RPMI7951 (cell line): ENCODE measurements around the gene SOS2. TPM values are rescaled to one million over a fixed set of nuclear protein-coding genes. Genes with fewer than 3 reads are reported as not detected.
"Not testable (repeated sequence)": the region's sequence is repeated elsewhere in the genome, so short reads cannot be mapped to it uniquely, and the experiment has no call there.

Experiments used
- DNase-seq: peaks from one replicate; pipeline ENCODE4 v3.0.0-alpha.2; 2012; ENCODE audit warnings: low read depth
- total RNA-seq: library from RNA; depleted of rRNA; stranded (reverse); fragments of >200 nt; shearing (Covaris generic); gene quantifications from 2 replicates; pipeline ENCODE4 v1.2.3, GENCODE V29; 2014

Gene SOS2
- total RNA-seq, 1 experiment from 2014 or later, result 21.6 TPM

DNA sequence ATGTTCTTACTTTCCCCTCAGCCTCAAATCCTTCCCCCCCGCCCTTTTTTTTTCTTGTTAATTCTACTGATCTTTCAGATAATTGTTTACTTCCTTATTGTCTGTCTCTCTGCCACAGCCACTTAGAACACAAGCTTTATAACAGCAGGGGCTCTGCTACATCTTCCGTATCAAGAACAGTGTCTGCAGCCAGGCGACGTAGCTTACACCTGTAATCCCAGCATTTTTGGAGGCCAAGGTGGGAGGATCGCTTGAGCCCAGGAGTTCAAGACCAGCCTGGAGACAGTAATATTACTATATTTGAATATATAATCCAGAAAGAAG, 5.4 kb downstream of the SOS2 start:
- no peak for DNase-seq

DNA sequence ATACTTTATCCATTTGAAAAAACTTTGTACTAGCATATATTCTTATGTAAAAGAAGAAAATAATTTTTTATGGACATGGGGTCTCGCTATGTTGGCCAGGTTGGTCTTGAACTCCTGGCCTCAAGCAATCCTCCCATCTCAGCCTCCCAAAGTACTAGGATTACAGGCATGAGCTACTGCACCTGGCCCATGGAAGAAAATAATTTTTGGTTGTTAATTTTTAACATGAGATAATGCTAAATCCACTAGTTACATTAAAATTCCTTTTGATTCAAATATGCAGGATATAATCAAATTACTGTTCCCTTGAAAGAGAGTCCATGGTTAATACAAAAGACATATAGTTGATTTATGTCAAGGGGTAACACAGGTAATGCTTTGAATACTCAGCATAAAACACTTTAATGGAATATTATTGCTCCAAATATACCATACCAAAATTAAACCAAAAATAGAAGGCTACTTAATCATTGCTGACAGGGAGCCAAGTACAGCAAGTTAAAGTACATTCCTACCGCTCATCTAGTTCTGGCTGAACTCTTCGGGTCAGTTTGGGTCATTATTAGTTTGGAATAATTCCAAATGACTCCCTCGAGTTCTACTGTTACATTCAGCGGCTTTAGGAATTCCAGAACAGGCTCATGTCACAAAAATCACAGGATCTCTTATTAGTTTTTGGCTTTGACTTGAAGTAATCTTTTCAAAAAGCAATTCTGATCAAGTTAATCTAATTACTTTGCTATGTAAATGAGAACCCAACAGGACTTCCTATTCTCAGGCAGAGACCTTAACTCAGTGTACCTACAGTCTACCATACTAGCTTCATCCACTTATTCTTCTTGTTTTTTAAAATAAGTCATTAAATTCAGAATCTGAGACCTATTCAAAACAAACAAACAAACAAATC, 6.1 kb downstream of the SOS2 start:
- DNase-seq, result peak; percentile 74

DNA sequence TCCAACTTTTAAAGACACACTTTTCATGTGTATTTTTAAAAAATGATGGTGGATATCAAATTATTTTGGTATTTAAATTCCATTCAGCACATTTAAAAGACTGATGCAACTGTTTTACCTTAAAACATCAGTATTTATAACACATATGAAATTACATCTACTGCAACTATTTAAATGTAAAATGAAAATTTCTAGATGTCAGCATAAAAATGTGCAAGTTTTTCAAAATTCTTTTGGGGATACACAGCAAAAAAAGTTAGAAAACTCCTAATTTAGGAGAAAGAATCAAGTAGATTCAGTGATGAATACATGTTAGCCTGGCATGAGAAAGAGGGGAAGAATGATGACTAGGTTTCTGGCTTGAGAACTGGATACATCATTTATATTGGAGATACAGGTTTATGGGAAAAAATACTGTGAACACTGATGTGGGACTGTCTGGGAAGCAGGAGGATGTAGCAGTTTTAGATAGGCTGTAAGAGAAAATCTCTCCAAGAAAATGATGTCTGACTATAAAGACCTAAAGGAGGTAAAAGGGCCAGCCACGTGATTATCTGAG, 9.2 kb downstream of the SOS2 start:
- DNase-seq, result no peak

DNA sequence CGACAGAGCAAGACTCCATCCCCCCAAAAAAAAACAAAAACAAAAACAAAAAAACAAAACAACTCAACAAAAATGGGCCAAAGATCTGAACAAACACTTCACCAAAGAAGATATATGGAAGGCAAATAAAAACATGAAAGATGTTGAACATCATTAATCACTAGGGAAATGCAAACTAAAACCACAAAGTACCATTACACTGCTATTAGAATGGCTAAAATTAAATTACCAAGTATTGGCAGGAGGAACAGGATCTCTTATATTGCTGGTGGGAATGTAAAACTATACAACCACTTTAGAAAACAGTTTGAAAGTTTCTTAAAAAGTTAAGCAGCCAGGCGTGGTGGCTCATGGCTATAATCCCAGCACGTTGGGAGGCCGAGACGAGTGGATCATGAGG, 12.9 kb downstream of the SOS2 start:
- DNase-seq, result no peak

DNA sequence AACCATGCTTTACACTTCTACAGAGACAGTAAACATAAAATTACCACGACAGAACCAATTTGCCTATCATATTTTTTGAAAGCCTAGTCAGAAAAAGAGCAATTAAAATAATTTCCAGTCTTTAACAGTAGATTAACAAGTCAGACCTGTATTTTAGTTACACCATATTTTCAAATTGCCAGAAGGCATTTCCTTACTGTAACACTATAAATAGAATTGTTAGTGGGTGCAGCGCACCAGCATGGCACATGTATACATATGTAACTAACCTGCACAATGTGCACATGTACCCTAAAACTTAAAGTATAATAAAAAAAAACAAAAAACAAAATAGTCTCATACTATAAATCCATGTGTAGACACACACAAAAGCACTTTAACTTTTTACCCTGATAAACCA, 16.0 kb downstream of the SOS2 start:
- DNase-seq, result no peak

DNA sequence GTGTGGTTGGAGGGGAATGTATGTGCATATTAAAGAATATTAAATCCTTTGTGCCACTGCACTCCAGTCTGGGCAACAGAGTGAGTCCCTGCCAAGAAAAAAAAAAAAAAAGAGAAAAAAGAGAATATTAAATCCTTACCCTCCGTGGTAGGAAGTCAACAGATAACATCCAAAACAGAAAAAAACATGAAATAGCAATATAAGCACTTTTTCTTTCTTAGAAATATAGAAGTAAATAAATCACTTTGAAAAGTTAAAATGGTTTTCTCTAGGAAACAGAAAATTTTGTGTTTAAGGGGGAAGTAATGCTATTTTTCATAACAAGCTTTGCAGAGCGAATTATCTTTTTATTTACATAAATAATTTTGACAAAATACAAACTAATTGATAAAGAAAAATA, 17.6 kb downstream of the SOS2 start:
- no peak for DNase-seq

DNA sequence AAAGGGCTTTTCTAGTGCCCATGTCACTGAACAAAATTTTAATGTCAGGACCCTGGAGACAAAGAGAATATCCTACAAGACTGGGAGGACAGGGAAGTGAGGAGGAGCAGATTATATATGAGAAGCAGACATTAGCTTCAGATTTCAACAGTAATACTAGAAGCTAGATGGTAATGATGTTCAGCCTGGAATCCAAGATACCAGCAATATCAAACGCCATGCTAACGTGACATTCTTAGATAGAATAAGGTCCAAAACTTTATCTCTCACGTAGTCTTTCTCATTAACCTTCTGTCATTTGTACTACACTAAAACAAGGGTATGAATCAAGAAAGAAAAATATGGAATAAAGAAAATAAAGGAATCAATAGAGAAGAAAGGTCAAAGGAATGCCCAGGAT, 18.7 kb downstream of the SOS2 start:
- DNase-seq, result no peak

DNA sequence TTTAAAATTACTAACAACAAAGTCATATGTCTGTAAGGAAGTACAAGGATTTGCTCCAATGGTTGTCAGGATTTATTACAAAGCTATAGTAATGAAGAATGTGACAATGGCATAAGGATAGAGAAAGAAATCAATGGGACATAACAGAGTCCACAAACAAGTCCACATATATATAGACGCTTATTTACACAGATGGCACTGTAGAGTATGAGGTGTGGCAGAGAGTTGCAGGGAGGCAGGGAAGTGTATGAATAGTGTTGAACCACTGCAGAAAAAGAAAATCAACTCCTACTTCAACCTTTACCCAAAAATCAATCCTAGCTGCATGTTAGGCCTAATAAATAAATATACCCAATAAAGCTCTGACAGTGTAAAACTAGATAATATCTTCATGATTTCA, 21.3 kb downstream of the SOS2 start:
- DNase-seq, result no peak

DNA sequence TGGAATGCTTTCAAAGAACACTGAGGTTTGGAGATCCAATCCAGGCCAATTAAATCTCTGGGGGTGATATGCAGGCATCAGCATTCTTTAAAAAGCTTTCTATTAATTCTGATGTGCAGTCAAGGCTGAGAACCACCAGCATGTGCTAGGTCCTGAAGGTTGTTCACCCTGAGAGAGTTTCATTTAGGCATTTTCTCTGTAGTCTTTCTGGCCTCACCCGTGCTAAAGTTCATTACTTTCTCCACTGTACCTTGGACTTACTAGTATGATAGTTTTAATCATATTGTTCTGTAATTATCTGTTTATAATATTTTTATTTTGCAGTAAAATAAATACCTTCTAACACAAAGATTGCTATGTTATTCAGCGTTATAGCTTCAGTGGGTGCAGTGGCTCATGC, 32.9 kb downstream of the SOS2 start:
- no peak for DNase-seq

DNA sequence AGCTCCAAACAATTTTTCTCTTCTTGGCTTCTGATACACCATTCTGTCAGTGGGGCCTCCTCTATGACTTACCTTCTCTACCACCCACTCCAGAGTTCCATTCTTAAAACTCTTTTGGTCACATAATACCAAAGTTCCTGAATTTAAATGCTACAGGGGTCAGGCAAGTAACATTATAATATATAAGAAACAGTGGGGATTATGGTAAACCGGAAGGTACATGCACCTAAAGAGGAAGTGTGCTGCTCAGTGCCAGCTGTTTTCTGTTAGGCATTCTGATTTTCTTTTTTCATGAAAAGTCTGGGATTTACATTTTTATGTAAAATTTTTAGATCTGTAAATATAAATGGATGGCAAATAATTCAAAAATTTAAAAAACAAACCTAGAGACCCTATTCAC, 39.9 kb downstream of the SOS2 start:
- no peak for DNase-seq

DNA sequence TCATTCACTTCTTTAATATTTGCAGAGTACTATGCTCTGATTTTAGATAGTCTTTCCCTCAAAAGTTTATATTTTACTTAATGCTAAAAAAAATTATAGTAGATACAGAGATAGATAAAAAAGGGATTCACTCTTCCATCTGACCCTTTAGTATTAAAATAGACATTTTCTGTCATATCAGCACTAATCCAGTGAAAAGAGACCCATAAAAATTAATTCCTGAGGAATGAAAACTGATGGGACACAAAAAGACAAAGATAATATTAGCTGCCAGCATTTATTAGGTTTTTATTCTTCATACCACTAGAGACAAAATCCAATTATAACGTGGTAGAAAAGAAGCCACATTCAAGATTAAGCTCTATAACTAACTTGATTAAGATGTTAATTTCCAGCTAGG, 45.3 kb downstream of the SOS2 start:
- DNase-seq, result no peak

DNA sequence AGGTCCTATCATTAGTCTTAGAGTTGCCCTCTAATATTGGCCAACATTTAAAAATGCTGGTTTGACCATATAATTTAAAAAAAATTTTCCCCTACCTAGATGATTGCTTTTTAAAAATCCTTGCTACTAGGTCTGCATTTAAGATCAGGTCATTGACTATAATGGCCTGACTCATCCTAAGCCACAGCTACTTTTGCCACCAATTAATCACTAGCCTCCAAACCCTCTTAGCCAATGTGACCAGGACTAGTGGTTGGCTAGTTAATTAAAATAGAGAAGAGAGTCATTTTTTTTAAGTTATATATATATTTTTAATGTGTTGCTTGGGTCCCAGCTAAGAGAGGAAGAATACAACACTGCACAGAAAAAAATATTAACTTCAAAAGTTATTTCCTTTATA, 57.5 kb downstream of the SOS2 start:
- DNase-seq, result peak; percentile 3

DNA sequence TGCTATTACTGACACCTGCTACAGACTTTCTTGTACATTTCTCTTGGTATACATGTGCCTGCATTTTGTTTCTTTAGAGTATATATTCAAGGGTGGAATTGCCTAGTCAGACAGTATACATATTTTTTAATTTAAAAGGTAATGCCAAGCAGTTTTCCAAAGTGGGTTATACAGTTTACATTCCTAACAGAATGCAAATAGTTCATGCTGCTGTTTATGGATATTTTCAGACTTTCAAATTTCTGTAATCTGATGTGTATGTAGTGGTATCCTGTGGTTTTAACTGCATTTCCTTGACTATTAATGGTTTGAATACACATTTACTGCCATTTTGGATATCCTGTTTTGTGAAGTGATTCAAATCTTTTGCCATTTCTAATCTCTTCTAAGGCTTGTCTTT, 59.5 kb downstream of the SOS2 start:
- DNase-seq, result no peak

DNA sequence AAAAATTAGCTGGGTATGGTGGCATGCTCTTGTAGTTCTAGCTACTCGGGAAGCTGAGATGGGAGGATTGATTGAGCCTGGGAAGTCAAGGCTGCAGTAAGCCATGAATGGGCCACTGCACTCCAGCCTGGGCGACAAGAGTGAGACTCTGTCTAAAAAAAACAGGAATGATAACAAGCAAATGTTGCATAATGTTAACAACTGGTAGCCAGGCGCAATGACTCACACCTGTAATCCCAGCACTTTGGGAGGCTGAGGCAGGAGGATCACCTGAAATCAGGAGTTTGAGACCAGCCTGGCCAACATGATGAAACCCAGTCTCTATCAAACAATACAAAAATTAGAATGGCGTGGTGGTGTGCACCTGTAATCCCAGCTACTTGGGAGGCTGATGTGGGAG, 64.0 kb downstream of the SOS2 start:
- not testable (repeated sequence) for DNase-seq

DNA sequence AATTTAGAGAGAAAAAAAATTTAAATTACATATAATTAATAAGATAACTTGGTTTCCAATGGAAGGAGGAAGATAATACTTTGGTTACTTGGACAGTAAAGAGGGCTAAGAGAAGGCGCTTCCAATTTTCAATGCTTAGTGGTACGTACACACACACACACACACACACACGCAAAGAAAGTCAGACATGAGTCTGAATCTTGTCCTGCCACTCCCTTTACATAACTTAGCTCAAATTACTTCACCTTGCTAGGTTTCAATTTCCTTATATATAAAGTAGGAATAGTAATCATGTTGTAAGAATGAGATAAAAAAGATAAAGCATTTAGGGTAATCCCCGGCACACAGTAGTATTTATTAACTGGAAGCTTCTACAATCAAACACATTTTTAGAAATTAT, 75.3 kb downstream of the SOS2 start:
- DNase-seq, result no peak

DNA sequence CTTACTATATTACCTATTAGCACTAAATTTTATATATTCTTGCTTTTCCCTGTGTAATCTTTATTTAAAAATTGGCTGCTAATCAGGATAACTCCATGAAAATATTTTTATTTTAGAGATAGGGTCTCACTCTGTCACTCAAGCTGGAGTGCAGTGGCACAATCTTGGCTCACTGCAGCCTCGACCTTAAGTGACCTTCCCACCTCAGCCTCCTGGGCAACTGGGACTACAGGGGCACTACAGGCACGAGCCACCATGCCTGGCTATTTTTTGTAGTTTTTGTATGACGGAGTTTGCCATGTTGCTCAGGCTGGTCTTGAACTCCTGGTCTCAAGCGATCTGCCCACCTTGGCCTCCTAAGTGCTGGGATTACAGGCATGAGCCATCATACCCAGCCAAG, 82.6 kb downstream of the SOS2 start:
- DNase-seq, result no peak

DNA sequence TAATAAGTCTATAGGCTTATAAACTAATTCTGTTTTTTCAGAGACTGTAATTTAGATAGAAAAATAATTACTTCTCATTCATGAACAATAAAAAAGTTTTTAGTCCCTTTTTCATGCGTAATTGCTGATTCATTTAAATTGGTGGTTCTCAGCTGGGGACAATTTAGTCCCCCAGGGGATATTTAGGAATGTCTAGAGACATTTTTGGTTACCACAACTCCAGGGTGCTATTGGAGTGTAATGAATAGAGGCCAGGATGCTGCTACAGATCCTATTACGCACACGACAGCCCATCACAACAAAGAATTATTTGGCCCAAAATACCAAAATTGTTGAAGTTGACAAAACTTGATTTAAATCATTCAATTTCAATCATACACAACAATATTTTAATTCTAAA, 92.2 kb downstream of the SOS2 start:
- DNase-seq, result peak; percentile 69

DNA sequence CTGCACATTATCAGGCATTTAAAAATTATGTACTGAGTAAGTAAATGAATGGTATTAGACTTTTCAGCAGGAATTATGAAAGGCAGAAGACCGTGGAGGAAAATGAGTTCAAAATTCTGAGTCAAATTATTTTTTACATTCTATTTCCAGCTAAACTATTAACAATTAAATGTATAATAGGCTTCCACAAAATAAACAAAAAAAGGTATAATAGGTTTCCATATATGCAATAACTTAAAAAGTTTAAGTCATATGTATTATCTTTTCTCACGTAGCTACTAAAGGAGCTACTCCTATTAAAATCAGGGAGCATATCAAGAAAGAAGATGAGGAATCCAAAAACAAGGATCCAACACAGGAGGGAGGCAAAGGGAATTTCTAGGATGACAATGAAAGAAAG, 103.6 kb downstream of the SOS2 start:
- DNase-seq, result no peak

DNA sequence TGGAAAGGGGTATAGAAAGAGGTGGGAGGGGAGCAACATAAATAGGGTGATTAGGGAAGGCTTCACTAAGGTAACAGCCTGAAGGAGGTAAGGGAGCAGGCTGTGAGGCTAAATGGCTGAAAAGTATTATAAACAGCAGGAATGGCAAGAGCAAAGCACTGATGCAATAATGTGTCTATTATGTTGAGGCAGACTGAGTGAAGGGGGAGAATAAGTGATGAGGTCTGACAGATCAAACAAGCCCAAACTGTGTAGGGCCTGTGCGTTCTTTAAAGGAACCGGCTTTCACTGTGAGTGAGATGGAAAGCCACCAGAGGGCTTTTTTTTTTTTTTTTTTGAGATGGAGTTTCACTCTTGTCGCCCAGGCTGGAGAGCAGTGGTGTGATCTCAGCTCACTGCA, 108.3 kb downstream of the SOS2 start:
- DNase-seq, result no peak

DNA sequence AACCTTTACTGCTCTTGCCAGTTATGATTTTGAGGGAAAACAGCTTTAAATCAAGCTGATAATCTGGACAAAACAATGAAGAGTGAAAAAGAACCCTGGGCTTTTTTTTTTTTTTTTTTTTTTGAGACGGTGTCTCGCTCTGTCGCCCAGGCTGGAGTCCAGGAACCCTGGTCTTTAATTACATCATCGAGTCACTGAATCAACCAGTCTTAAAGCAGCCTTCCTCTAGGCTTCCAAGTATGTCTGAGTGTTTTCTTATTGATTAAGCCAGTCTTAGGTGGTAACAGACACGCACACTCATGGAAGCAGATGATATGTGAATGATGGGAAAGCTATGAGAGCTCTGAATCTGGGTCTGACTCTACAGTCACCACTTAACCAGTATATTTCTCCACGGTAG, 109.1 kb downstream of the SOS2 start:
- DNase-seq, result no peak

DNA sequence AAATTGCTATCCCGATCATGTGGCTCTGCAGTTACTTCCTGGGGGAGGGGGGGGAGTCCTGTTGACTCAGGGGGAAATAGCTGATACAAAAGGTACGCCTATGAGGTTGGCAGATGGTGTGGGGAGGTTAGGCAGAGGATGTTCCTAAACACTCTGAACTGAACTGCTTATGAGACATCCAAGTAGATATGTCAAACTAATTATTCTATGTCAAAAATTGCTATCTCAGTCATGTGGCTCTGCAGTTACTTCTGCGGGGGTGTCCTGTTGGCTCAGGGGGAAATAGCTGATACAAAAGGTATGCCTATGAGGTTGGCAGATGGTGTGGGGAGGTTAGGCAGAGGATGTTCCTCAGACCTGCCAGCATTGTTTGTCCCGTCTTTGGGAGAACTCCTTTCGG, 109.9 kb downstream of the SOS2 start:
- DNase-seq, result no peak

DNA sequence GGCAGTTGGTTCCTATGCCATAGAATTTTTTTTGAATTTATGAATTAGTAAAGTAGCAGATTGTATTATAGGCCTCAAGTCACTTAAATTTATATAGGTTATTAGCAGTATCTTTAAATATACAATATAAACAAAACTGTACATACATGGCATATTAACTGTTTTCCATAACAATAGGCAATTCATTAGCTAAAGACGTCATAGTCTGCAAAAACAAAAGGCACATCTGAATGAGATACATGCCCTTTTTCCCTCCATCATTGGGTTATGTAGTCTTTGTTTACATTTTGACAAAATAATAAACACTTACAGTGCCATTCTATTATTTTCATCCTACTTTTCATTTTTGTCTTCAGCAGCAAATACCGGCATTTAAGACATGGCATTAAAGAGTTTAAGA, 113.9 kb downstream of the SOS2 start:
- no peak for DNase-seq

DNA sequence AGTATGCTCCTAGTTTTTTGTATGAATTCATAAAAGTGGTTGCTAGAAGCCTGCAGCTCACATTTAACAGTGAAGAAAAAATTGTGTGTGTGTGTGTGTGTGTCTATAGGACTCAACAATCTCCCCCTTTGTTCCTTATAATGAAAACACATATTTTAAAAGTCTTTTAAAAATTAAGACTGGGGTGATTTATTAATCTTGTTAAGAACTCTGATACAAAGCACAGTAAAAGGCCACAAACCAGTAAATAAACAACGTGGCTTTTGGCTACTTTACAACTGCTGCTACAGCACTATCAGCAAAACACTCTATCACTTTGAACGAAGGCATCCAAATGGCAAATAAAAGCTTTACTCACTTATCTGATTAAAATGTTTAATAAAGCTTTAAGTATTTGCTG, 114.4 kb downstream of the SOS2 start:
- DNase-seq, result no peak
